GM21390 (cell line): ENCODE data around the gene TMEM223.
A peak's percentile ranks its signal among the peaks of the same experiment; 100 is the strongest.
"Not testable (repeated sequence)": the region's sequence is repeated elsewhere in the genome, so short reads cannot be mapped to it uniquely, and the experiment has no call there.

Experiments used
- ATAC-seq: cut with Tn5 transposase; IDR thresholded peaks from one replicate; pipeline ENCODE4 v1.9.1; 2021; ENCODE audit not compliant: unreplicated experiment

Gene TMEM223

GRCh38 chr11:62755086-62755615 is 36.7 kb downstream of the TMEM223 start:
- ATAC-seq: no peak

DNA sequence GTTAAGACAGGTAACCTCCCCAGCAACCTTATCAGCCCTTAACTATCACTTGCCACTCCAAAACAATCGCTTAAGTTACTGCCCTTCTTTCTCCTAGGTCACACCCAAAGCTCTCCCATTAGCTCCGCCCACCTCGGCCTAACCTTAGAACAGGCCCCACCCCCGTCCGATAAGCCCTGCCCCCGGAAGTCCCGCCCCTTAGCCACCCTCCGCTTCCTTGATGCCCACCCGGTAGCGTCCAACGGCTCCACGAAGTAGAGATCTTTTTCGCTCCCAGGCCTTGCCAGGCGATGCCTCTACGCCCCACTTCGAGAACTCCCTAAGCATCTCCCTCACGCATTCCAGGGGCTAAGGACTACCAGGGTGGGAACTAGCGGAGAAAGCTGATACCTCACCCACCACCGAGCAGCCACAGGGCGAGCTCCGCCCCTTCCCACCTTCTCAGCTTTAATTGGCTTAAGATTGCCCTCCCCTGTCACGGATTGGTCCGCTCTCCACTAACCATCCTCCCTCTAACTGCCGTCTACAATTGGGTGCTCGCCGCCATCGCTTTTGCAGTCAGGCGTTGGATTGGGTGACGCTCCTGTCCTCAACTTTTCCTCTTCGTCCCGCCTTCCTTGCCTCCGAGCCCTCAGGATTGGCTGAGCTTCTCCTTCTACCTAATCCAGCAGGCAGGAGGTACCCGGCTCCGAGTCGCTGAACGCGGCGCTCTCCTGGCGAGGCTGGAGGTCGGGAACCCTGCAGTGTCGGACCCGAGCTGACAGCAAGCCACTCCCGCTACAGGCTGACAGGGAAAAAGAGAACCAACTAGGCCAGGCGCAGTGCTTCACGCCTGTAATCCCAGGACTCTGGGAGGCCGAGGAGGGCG is 37.8 kb downstream of the TMEM223 start, which contains the start of gene ZBTB3:
ZBTB3 (minus strand) TSS at position 425 of the 868 bp plus-strand sequence. CDS start 496 bp downstream, outside the sequence.
- ATAC-seq: peak; percentile 93

GRCh38 chr11:62752994-62753735 is 38.6 kb downstream of the TMEM223 start:
- ATAC-seq: no peak

DNA sequence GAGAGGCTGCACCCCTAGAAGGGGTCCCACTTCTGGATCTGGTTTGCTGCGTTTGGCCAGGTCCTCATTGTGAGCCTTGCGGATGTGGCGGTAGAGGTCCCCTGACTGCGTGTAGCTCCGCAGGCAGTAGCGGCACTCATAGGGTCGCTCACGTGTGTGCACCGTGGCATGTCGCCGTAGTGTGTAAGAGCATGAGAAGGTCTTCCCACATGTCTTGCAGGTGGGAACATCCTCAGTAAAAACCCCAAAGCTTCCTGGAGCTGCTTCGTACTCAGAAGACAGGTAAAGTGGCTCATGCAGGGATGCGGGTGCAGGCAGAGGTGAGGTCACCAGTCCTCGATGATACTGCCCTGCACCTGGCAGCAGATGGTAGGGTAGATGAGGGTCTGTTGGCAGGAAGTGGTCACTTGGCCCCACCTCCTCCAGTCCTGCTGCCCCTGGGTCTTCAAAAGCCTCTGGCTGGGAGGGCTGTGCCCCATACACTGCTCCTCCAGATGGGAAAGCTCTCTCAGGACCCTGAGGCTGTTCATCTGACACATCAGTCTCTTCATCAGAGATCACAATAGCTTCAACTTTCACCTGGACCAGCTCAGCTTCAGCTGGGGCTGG is 39.5 kb downstream of the TMEM223 start:
- ATAC-seq: no peak

DNA sequence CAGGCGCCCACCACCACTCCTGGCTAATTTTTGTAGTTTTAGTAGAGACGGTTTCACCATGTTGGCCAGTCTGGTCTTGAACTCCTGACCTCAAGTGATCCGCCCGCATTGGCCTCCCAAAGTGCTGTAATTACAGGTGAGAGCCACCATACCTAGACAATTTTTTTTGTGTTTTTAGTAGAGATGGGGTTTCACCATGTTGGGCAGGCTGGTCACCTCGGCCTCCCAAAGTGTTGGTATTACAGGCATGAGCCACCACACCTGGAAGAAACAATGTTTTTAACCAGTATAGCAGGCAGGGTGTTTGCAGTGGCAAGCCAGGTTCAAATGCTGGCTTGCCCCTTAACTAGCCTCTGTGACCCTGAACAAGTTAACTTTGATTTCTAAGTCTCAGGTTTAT is 41.9 kb downstream of the TMEM223 start:
- not testable (repeated sequence) for ATAC-seq

- ATAC-seq: no peak
Measured at GRCh38 chr11:62747475-62748160, 44.2 kb downstream of the TMEM223 start.
